ENCODE measurements around the gene POLR1G. TPM values are rescaled to one million over a fixed set of nuclear protein-coding genes. Genes with fewer than 3 reads are reported as not detected.
A peak's percentile ranks its signal among the peaks of the same experiment; 100 is the strongest.

Gene POLR1G
- total RNA-seq, 2 experiments from 2014 or later, result 10.8 to 16.3 TPM

- H3K4me1 ChIP-seq (ENCODE audit: insufficient read depth, low read length, poor library complexity, severe bottlenecking), result peaks cover 75% of the 10 kb centered on the region
- POLR2A ChIA-PET, result no interaction called here
Observed at GRCh38 chr19:45423033-45423588, 16.7 kb downstream of the POLR1G start.

GRCh38 chr19:45423589-45424190 is 17.2 kb downstream of the POLR1G start, which contains the start of gene ERCC1:
Gene ERCC1 (minus strand): TSS chr19:45423917. CDS start chr19:45423374, 543 bp downstream.
- Histone ChIP-seq H3K9me3 (ENCODE audit: low read length) (no peaks in the 10 kb centered on the region), H3K79me2 (ENCODE audit: insufficient read depth, low read depth, low read length) (peaks cover 11% of the 10 kb centered on the region; the same call in 1 of the 2 replicates), H3K4me2 (ENCODE audit: low read length) (peak within 1 kb of the TSS; percentile 97), H2AFZ (ENCODE audit: low read length) (peak within 1 kb of the TSS; percentile 87; the same call in 1 of the 2 replicates), H3K9me2 (ENCODE audit: insufficient read depth, low read length) (no peaks in the 10 kb centered on the region), H3K27ac (ENCODE audit: low read depth, low read length, poor library complexity, severe bottlenecking) (peak within 1 kb of the TSS; percentile 79), H4K20me1 (ENCODE audit: insufficient read depth, low read length) (no peaks in the 10 kb centered on the region), H3K4me1 (ENCODE audit: insufficient read depth, low read length, poor library complexity, severe bottlenecking) (peaks cover 74% of the 10 kb centered on the region), H3K4me3 (ENCODE audit: low read depth, low read length, poor library complexity, severe bottlenecking) (peak within 1 kb of the TSS; percentile 82), H3K36me3 (ENCODE audit: insufficient read depth, low read length) (peaks cover 12% of the 10 kb centered on the region; the same call in 1 of the 2 replicates)
- DNase-seq (ENCODE audit: low spot score), result peak; percentile 96
- no TSS peak for BruUV-seq (replicated peaks)
- TF ChIP-seq CTCF (conservative IDR thresholded peaks at IDR 0.05; ENCODE audit: low read length), result no peak
- TF ChIP-seq EZH2phosphoT487 (IDR thresholded peaks at IDR 0.05; ENCODE audit: borderline replicate concordance, low read depth, low read length), result no peak
- POLR2A ChIA-PET, result no interaction called here
- intact Hi-C loops (cut with micrococcal nuclease; ENCODE audit: unreplicated experiment), result loop anchor here (10.0 kb wide), 1 partner anchor 221 kb away; no protein-coding TSS in a partner anchor
- CTCF ChIA-PET (ENCODE audit: unreplicated experiment), result no interaction called here

More at GRCh38 chr19:45423033-45423588, 16.7 kb downstream of the POLR1G start:
- no peaks in the 10 kb centered on the region for H3K9me3 ChIP-seq (ENCODE audit: low read length)
- intact Hi-C loops (cut with micrococcal nuclease; ENCODE audit: unreplicated experiment), result loop anchor here (10.0 kb wide), 1 partner anchor 222 kb away; no protein-coding TSS in a partner anchor
- H4K20me1 ChIP-seq (ENCODE audit: insufficient read depth, low read length), result no peaks in the 10 kb centered on the region
- no peak for TF ChIP-seq CTCF (conservative IDR thresholded peaks at IDR 0.05; ENCODE audit: low read length)
- no peak for TF ChIP-seq EZH2phosphoT487 (IDR thresholded peaks at IDR 0.05; ENCODE audit: borderline replicate concordance, low read depth, low read length)
- no peaks in the 10 kb centered on the region for H3K9me2 ChIP-seq (ENCODE audit: insufficient read depth, low read length)
- TSS peak; percentile 70 for BruUV-seq (replicated peaks)
- H3K4me2 ChIP-seq (ENCODE audit: low read length), result peak overlapping the region; percentile 97
- peak overlapping the region; percentile 82 for H3K4me3 ChIP-seq (ENCODE audit: low read depth, low read length, poor library complexity, severe bottlenecking)
- peaks cover 11% of the 10 kb centered on the region; the same call in 1 of the 2 replicates for H3K79me2 ChIP-seq (ENCODE audit: insufficient read depth, low read depth, low read length)
- peak overlapping the region; percentile 87; the same call in 1 of the 2 replicates for H2AFZ ChIP-seq (ENCODE audit: low read length)
- CTCF ChIA-PET (ENCODE audit: unreplicated experiment), result no interaction called here
- H3K27ac ChIP-seq (ENCODE audit: low read depth, low read length, poor library complexity, severe bottlenecking), result peak overlapping the region; percentile 79
- peaks cover 16% of the 10 kb centered on the region; the same call in 1 of the 2 replicates for H3K36me3 ChIP-seq (ENCODE audit: insufficient read depth, low read length)
- no peak for DNase-seq (ENCODE audit: low spot score)

Data from OCI-LY7 (cell line).